GM12878 (cell line): ENCODE results near the gene MEIKIN.

Source experiments
- ATF2 ChIP-seq: IDR thresholded peaks from 2 replicates; pipeline ENCODE4 v1.6.1; 2012; ENCODE audit warnings: low read length, inconsistent platforms
- HCFC1 ChIP-seq: fragments of 150-350 bp; IDR thresholded peaks from 2 replicates; pipeline ENCODE4 v1.6.1; 2014; ENCODE audit warnings: low read length
- MYC ChIP-seq: IDR thresholded peaks from 2 replicates; pipeline ENCODE4 v1.6.1; 2011; ENCODE audit warnings: mild to moderate bottlenecking, low read length, moderate library complexity, inconsistent platforms; ENCODE audit not compliant: insufficient read depth, insufficient replicate concordance, insufficient read length, severe bottlenecking
- PAX5 ChIP-seq: IDR thresholded peaks from 2 replicates; pipeline ENCODE4 v1.6.1; 2011; ENCODE audit warnings: low read depth, low read length, borderline replicate concordance
- POLR2AphosphoS2 ChIP-seq: IDR thresholded peaks from 2 replicates; pipeline ENCODE4 v1.6.1; 2011; ENCODE audit warnings: low read depth, mild to moderate bottlenecking, low read length, improper control_type of control experiment, moderate library complexity
- YY1 ChIP-seq: IDR thresholded peaks from 2 replicates; pipeline ENCODE4 v1.6.1; 2011; ENCODE audit warnings: low read depth, mild to moderate bottlenecking, low read length
- ZBTB40 ChIP-seq: fragments of 450-650 bp; IDR thresholded peaks from 2 replicates; pipeline ENCODE4 v1.6.1; 2016; ENCODE audit warnings: mild to moderate bottlenecking, moderate library complexity, borderline replicate concordance
- ZNF274 ChIP-seq: IDR thresholded peaks from one replicate; pipeline ENCODE4 v1.8.0; 2011; ENCODE audit not compliant: insufficient read length, insufficient read depth
- ZNF384 ChIP-seq: IDR thresholded peaks from 2 replicates; pipeline ENCODE4 v1.6.1; 2012; ENCODE audit warnings: low read depth, mild to moderate bottlenecking, low read length, improper control_type of control experiment, borderline replicate concordance
- TF ChIP-seq, protein P1 (sequence below), 3 experiments: IDR thresholded peaks in 2 of 3; conservative IDR thresholded peaks in 1 of 3; 2 replicates each; pipeline ENCODE4 v1.5.1; 2011; ENCODE audit warnings: low read depth in 3 of 3, low read length in 3 of 3, mild to moderate bottlenecking in 3 of 3, control low read depth in 2 of 3, moderate library complexity in 2 of 3, inconsistent platforms in 1 of 3, mixed read lengths in 1 of 3; ENCODE audit not compliant: control insufficient read depth in 2 of 3, insufficient read depth in 1 of 3; ENCODE audit errors: extremely low read depth in 1 of 3
- TF ChIP-seq, protein P2 (sequence below): fragments of 150-350 bp; IDR thresholded peaks from 2 replicates; pipeline ENCODE4 v1.6.1; 2016; ENCODE audit warnings: low read depth, low read length
- TF ChIP-seq, protein P3 (sequence below): fragments of 450-650 bp; IDR thresholded peaks from 2 replicates; pipeline ENCODE4 v1.6.1; 2016; ENCODE audit warnings: mild to moderate bottlenecking

DNA sequence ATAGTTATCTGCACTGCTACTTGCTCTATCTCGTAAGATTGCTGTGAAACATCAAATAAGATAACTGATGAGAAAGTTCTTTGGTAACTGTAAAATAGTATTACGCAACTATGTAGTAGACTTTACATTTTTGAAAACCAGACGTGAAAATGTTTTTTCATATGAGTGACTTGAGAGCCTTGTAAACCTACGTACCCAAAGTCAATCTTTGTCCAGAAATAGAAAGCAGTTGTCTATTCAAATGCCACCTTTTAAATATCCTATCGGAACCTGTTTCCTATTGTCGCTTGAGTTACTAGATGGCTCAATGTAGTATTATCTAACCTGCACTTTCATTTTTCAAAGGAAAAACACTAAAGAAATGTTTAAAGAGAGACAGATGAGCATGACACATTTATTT, 150.2 kb downstream of the MEIKIN start:
- TF ChIP-seq ZBTB40 (no peak), POLR2AphosphoS2 (no peak), MYC (no peak), YY1 (no peak), PAX5 (no peak), HCFC1 (no peak), ZNF384 (no peak), ZNF274 (no peak), ATF2 (no peak)
- TF ChIP-seq, protein P1, sequence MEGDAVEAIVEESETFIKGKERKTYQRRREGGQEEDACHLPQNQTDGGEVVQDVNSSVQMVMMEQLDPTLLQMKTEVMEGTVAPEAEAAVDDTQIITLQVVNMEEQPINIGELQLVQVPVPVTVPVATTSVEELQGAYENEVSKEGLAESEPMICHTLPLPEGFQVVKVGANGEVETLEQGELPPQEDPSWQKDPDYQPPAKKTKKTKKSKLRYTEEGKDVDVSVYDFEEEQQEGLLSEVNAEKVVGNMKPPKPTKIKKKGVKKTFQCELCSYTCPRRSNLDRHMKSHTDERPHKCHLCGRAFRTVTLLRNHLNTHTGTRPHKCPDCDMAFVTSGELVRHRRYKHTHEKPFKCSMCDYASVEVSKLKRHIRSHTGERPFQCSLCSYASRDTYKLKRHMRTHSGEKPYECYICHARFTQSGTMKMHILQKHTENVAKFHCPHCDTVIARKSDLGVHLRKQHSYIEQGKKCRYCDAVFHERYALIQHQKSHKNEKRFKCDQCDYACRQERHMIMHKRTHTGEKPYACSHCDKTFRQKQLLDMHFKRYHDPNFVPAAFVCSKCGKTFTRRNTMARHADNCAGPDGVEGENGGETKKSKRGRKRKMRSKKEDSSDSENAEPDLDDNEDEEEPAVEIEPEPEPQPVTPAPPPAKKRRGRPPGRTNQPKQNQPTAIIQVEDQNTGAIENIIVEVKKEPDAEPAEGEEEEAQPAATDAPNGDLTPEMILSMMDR (IDR thresholded peaks at IDR 0.05 in 2 of 3, conservative IDR thresholded peaks at IDR 0.05 in 1 of 3; ENCODE audit: control insufficient read depth in 2 of 3, extremely low read depth in 1 of 3, insufficient read depth in 1 of 3, low read depth in 3 of 3, low read length in 3 of 3), result no peak
- TF ChIP-seq, protein P2, sequence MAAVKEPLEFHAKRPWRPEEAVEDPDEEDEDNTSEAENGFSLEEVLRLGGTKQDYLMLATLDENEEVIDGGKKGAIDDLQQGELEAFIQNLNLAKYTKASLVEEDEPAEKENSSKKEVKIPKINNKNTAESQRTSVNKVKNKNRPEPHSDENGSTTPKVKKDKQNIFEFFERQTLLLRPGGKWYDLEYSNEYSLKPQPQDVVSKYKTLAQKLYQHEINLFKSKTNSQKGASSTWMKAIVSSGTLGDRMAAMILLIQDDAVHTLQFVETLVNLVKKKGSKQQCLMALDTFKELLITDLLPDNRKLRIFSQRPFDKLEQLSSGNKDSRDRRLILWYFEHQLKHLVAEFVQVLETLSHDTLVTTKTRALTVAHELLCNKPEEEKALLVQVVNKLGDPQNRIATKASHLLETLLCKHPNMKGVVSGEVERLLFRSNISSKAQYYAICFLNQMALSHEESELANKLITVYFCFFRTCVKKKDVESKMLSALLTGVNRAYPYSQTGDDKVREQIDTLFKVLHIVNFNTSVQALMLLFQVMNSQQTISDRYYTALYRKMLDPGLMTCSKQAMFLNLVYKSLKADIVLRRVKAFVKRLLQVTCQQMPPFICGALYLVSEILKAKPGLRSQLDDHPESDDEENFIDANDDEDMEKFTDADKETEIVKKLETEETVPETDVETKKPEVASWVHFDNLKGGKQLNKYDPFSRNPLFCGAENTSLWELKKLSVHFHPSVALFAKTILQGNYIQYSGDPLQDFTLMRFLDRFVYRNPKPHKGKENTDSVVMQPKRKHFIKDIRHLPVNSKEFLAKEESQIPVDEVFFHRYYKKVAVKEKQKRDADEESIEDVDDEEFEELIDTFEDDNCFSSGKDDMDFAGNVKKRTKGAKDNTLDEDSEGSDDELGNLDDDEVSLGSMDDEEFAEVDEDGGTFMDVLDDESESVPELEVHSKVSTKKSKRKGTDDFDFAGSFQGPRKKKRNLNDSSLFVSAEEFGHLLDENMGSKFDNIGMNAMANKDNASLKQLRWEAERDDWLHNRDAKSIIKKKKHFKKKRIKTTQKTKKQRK, result no peak
- TF ChIP-seq, protein P3, sequence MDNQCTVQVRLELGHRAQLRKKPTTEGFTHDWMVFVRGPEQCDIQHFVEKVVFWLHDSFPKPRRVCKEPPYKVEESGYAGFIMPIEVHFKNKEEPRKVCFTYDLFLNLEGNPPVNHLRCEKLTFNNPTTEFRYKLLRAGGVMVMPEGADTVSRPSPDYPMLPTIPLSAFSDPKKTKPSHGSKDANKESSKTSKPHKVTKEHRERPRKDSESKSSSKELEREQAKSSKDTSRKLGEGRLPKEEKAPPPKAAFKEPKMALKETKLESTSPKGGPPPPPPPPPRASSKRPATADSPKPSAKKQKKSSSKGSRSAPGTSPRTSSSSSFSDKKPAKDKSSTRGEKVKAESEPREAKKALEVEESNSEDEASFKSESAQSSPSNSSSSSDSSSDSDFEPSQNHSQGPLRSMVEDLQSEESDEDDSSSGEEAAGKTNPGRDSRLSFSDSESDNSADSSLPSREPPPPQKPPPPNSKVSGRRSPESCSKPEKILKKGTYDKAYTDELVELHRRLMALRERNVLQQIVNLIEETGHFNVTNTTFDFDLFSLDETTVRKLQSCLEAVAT, result no peak
